CD14-positive monocyte (primary cell): ENCODE data around the gene PAEP. TPM values are rescaled to one million over a fixed set of nuclear protein-coding genes. Genes with fewer than 3 reads are reported as not detected.
"Not testable (repeated sequence)": the region's sequence is repeated elsewhere in the genome, so short reads cannot be mapped to it uniquely, and the experiment has no call there.

Experiments used
- DNase-seq, 3 donors: peaks; one replicate each; pipeline ENCODE4 v3.0.0-alpha.2; 2011 to 2022
- H2AFZ ChIP-seq: 2 replicates; pipeline ENCODE4 v1.6.0; 2012; ENCODE audit warnings: mild to moderate bottlenecking, low read depth, low read length, inconsistent platforms; ENCODE audit not compliant: insufficient read depth, poor library complexity, severe bottlenecking
- H3K27ac ChIP-seq, 2 donors: 1 replicate in 1 of 2; 2 replicates in 1 of 2; pipeline ENCODE4 v1.5.1; 2012 to 2013; ENCODE audit warnings: low read length in 2 of 2, control low read depth in 1 of 2, inconsistent platforms in 1 of 2, low read depth in 1 of 2, mild to moderate bottlenecking in 1 of 2
- H3K27me3 ChIP-seq, 2 donors: one replicate each; pipeline versions ENCODE4 v1.6.0 to v1.6.1; 2011 to 2013; ENCODE audit warnings: low read length in 2 of 2; ENCODE audit not compliant: control insufficient read depth in 2 of 2, insufficient read depth in 2 of 2
- H3K36me3 ChIP-seq, 2 donors: replicated peaks in 1 of 2; 1 replicate in 1 of 2; 2 replicates in 1 of 2; pipeline versions ENCODE4 v1.5.1 to v1.6.1; 2012 to 2013; ENCODE audit warnings: low read length in 2 of 2, control low read depth in 1 of 2, inconsistent platforms in 1 of 2, mild to moderate bottlenecking in 1 of 2; ENCODE audit not compliant: insufficient read depth in 2 of 2, control insufficient read depth in 1 of 2
- H3K4me1 ChIP-seq, 2 donors: 1 replicate in 1 of 2; 2 replicates in 1 of 2; pipeline versions ENCODE4 v1.5.1 to v1.6.1; 2012 to 2013; ENCODE audit warnings: low read length in 2 of 2, control low read depth in 1 of 2, inconsistent platforms in 1 of 2, mild to moderate bottlenecking in 1 of 2, moderate library complexity in 1 of 2; ENCODE audit not compliant: insufficient read depth in 2 of 2, control insufficient read depth in 1 of 2
- H3K4me2 ChIP-seq: replicated peaks from 2 replicates; pipeline ENCODE3; 2012; ENCODE audit warnings: low read length, moderate library complexity, mild to moderate bottlenecking; ENCODE audit not compliant: poor library complexity, severe bottlenecking; ENCODE audit errors: extremely low read depth
- H3K4me3 ChIP-seq, 3 experiments: fragments of 200-600 bp in 1 of 3; sonication (generic) in 1 of 3; replicated peaks in 1 of 3; 1 replicate in 2 of 3; 2 replicates in 1 of 3; pipeline ENCODE4 v1.5.1; 2011 to 2013; ENCODE audit warnings: low read length in 3 of 3, mild to moderate bottlenecking in 3 of 3, control low read depth in 2 of 3, low read depth in 2 of 3, inconsistent platforms in 1 of 3, moderate library complexity in 1 of 3
- H3K79me2 ChIP-seq: 2 replicates; pipeline ENCODE4 v1.6.0; 2012; ENCODE audit warnings: mild to moderate bottlenecking, control low read depth, inconsistent platforms, low read length, moderate library complexity; ENCODE audit not compliant: insufficient read depth
- H3K9ac ChIP-seq: 2 replicates; pipeline ENCODE4 v1.6.0; 2017; ENCODE audit warnings: low read length, mild to moderate bottlenecking; ENCODE audit not compliant: insufficient read depth, poor library complexity, severe bottlenecking
- H3K9me3 ChIP-seq, 2 donors: replicated peaks in 1 of 2; 1 replicate in 1 of 2; 2 replicates in 1 of 2; pipeline versions ENCODE4 v1.5.1 to v1.6.1; 2012 to 2013; ENCODE audit warnings: low read length in 2 of 2, control low read depth in 1 of 2; ENCODE audit not compliant: control insufficient read depth in 1 of 2, insufficient read depth in 1 of 2
- H4K20me1 ChIP-seq: 2 replicates; pipeline ENCODE4 v1.6.0; 2012; ENCODE audit warnings: mild to moderate bottlenecking, low read length, control low read depth, moderate library complexity; ENCODE audit not compliant: insufficient read depth
- H3K27ac Mint-ChIP-seq, 7 donors: one replicate each; pipeline ENCODE4 v1.8.0; 2020; ENCODE audit warnings: mild to moderate bottlenecking in 7 of 7, mixed read lengths in 7 of 7, moderate library complexity in 6 of 7, inconsistent platforms in 2 of 7
- H3K27me3 Mint-ChIP-seq, 3 donors: one replicate each; pipeline ENCODE4 v1.8.0; 2021 to 2022; ENCODE audit warnings: low read depth in 3 of 3, mild to moderate bottlenecking in 3 of 3, mixed read lengths in 3 of 3, moderate library complexity in 3 of 3, inconsistent platforms in 1 of 3
- H3K36me3 Mint-ChIP-seq, 2 donors: one replicate each; pipeline ENCODE4 v1.8.0; 2020; ENCODE audit warnings: mixed read lengths in 2 of 2, inconsistent platforms in 1 of 2, mild to moderate bottlenecking in 1 of 2
- H3K4me1 Mint-ChIP-seq: one replicate; pipeline ENCODE4 v1.8.0; 2020; ENCODE audit warnings: mild to moderate bottlenecking, mixed read lengths
- H3K4me3 Mint-ChIP-seq, 2 donors: one replicate each; pipeline ENCODE4 v1.8.0; 2020; ENCODE audit warnings: mild to moderate bottlenecking in 2 of 2, mixed read lengths in 2 of 2, moderate library complexity in 1 of 2
- H3K9me3 Mint-ChIP-seq, 7 donors: one replicate each; pipeline ENCODE4 v1.8.0; 2020 to 2022; ENCODE audit warnings: mixed read lengths in 7 of 7, mild to moderate bottlenecking in 6 of 7, moderate library complexity in 6 of 7, inconsistent platforms in 2 of 7
- WGBS: methylation state at CpG from one replicate; pipeline ENCODE4 v1.1.5; 2013; ENCODE audit warnings: missing lambda C conversion rate; ENCODE audit not compliant: insufficient coverage; 5-methylcytosine and 5-hydroxymethylcytosine counted together
- intact Hi-C, 2 donors: fragments of 100-400 bp; cut with micrococcal nuclease; formaldehyde crosslinking; loops; one replicate each; pipeline versions ENCODE4 v1.15.0 to v1.15.1; 2023
- polyA plus RNA-seq, 3 donors: library from polyadenylated mRNA; depleted of rRNA in 1 of 3; unstranded in 2 of 3; stranded (reverse) in 1 of 3; fragments of 300-500 nt in 2 of 3; fragments of >200 nt in 1 of 3; fragmentation: Illumina TruSeq in 2 of 3; gene quantifications; 1 replicate in 2 of 3; 2 replicates in 1 of 3; pipeline ENCODE4 v1.2.3, GENCODE V29; 2012 to 2021
- TF ChIP-seq, protein P1 (sequence below): fragments of 200-600 bp; IDR thresholded peaks from one replicate; pipeline ENCODE4 v1.8.0; 2022; ENCODE audit warnings: antibody characterized with exemption, mild to moderate bottlenecking

PAEP gene
- polyA plus RNA-seq, 3 donors, result not detected

DNA sequence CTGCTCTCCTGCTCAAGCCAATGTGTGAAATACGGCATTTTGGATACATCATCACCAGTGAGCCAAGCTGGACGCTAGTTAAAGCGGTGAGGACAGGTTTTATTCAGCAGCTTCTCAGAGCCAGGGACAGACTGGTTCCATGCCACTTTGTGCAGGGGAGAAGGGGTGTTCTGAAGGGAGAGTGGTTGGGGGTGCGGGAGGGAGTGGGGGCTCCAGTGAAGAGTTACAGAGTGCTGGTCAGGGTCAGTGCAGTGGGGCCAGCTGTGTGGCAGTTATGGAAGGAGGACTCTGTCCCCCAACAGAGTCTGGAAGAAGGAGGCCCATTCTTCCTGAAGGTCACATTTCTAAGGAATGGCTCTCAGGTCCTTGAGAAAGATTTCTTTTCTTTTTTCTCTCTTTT, 26.7 kb upstream of the PAEP start:
- H3K4me2 ChIP-seq, H3K36me3 Mint-ChIP-seq, H4K20me1 ChIP-seq, H3K27me3 ChIP-seq, H3K4me3 ChIP-seq, intact Hi-C loops, H3K27ac ChIP-seq, H3K9me3 ChIP-seq, H3K9me3 Mint-ChIP-seq, H3K36me3 ChIP-seq, H3K4me1 Mint-ChIP-seq, DNase-seq, H3K4me1 ChIP-seq, H3K79me2 ChIP-seq, H3K27ac Mint-ChIP-seq, H2AFZ ChIP-seq, H3K9ac ChIP-seq: not testable (repeated sequence)
- peaks cover 4 to 26% (median 11%) of the 10 kb centered on the region in 3 donors for H3K27me3 Mint-ChIP-seq
- peak overlapping the region in 1 of 2 donors; percentile 40 for H3K4me3 Mint-ChIP-seq
- WGBS, result 88% methylated on average over 4 of the region's 4 CpGs

GRCh38 chr9:135535631-135536030, 25.9 kb upstream of the PAEP start:
- WGBS, result 93% methylated on average over 3 of the region's 13 CpGs
- H3K4me3 Mint-ChIP-seq, result not testable (repeated sequence)

GRCh38 chr9:135536216-135536615, 25.3 kb upstream of the PAEP start:
- H3K4me2 ChIP-seq, result no peak overlapping the region
- peaks cover 0 to 2% (median 0%) of the 10 kb centered on the region in 7 donors for H3K9me3 Mint-ChIP-seq
- H3K4me1 ChIP-seq, result no peaks in the 10 kb centered on the region
- H2AFZ ChIP-seq, result no peak overlapping the region
- H3K36me3 ChIP-seq, result no peaks in the 10 kb centered on the region
- H3K27ac Mint-ChIP-seq, result no peak overlapping the region
- H3K36me3 Mint-ChIP-seq, result no peaks in the 10 kb centered on the region
- TF ChIP-seq, protein P1, sequence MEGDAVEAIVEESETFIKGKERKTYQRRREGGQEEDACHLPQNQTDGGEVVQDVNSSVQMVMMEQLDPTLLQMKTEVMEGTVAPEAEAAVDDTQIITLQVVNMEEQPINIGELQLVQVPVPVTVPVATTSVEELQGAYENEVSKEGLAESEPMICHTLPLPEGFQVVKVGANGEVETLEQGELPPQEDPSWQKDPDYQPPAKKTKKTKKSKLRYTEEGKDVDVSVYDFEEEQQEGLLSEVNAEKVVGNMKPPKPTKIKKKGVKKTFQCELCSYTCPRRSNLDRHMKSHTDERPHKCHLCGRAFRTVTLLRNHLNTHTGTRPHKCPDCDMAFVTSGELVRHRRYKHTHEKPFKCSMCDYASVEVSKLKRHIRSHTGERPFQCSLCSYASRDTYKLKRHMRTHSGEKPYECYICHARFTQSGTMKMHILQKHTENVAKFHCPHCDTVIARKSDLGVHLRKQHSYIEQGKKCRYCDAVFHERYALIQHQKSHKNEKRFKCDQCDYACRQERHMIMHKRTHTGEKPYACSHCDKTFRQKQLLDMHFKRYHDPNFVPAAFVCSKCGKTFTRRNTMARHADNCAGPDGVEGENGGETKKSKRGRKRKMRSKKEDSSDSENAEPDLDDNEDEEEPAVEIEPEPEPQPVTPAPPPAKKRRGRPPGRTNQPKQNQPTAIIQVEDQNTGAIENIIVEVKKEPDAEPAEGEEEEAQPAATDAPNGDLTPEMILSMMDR, result no peak
- no peak overlapping the region for H3K4me3 ChIP-seq
- no peak overlapping the region for H3K27ac ChIP-seq
- no peaks in the 10 kb centered on the region for H3K4me1 Mint-ChIP-seq
- no peaks in the 10 kb centered on the region for H3K79me2 ChIP-seq
- H3K4me3 Mint-ChIP-seq, result no peak overlapping the region
- DNase-seq, result no peak
- H3K9ac ChIP-seq, result no peak overlapping the region
- H3K27me3 ChIP-seq, result peaks cover 0 to 3% of the 10 kb centered on the region in 2 donors
- peaks cover 4 to 26% (median 11%) of the 10 kb centered on the region in 3 donors for H3K27me3 Mint-ChIP-seq
- intact Hi-C loops, result no loop called here
- WGBS, result 66% methylated on average over 7 of the region's 8 CpGs
- no peaks in the 10 kb centered on the region for H3K9me3 ChIP-seq
- no peaks in the 10 kb centered on the region for H4K20me1 ChIP-seq

More at GRCh38 chr9:135535631-135536030, 25.9 kb upstream of the PAEP start:
- H3K27me3 ChIP-seq, H3K4me3 ChIP-seq, H3K9me3 Mint-ChIP-seq, H4K20me1 ChIP-seq, H3K9me3 ChIP-seq, intact Hi-C loops, H3K79me2 ChIP-seq, H3K4me1 Mint-ChIP-seq, H3K9ac ChIP-seq, DNase-seq, H2AFZ ChIP-seq, H3K4me2 ChIP-seq, H3K27ac Mint-ChIP-seq, H3K36me3 Mint-ChIP-seq, H3K4me1 ChIP-seq, H3K36me3 ChIP-seq, H3K27ac ChIP-seq: not testable (repeated sequence)
- H3K27me3 Mint-ChIP-seq, result peaks cover 4 to 26% (median 13%) of the 10 kb centered on the region in 3 donors

GRCh38 chr9:135543262-135543894, 18.2 kb upstream of the PAEP start:
- H4K20me1 ChIP-seq, H3K79me2 ChIP-seq, H3K4me2 ChIP-seq, H3K9ac ChIP-seq, H2AFZ ChIP-seq, H3K36me3 Mint-ChIP-seq, H3K36me3 ChIP-seq, H3K4me1 ChIP-seq, H3K27me3 ChIP-seq, DNase-seq, H3K4me1 Mint-ChIP-seq, H3K9me3 ChIP-seq, H3K4me3 ChIP-seq, intact Hi-C loops, H3K27ac ChIP-seq: not testable (repeated sequence)
- Mint-ChIP-seq H3K4me3 (peak overlapping the region in 1 of 2 donors; percentile 39), H3K9me3 (peaks cover 0 to 16% (median 3%) of the 10 kb centered on the region in 7 donors), H3K27ac (peak overlapping the region in 1 of 7 donors; percentile 28), H3K27me3 (peaks cover 2 to 10% (median 6%) of the 10 kb centered on the region in 3 donors)
- 72% methylated on average over 4 of the region's 8 CpGs for whole genome bisulfite sequencing
